H1 (cell line): ENCODE data around the gene MCL1. TPM values are rescaled to one million over a fixed set of nuclear protein-coding genes. Genes with fewer than 3 reads are reported as not detected.

Source experiments
- CTCF ChIA-PET: fragments of 300-600 bp; sonication (Branson Sonifier 250); formaldehyde crosslinking; loops from one replicate; lab custom pipeline; 2021; ENCODE audit not compliant: partially characterized antibody; lab: Charles Lee
- POLR2A ChIA-PET: fragments of 300-600 bp; sonication (Branson Sonifier 250); formaldehyde crosslinking; loops from one replicate; lab custom pipeline; 2021; ENCODE audit warnings: inconsistent platforms; ENCODE audit not compliant: partially characterized antibody; lab: Charles Lee
- DNase-seq, 2 experiments: peaks; one replicate each; pipeline versions ENCODE4 v3.0.0 to v3.0.0-alpha.2; 2010 to 2022; ENCODE audit warnings: low spot score in 2 of 2, low read depth in 1 of 2, mixed read lengths in 1 of 2
- FAIRE-seq: peaks from 2 replicates; lab custom pipeline; 2011; peaks lifted over from hg19 to GRCh38; lab: Jason Lieb, UNC
- H2AFZ ChIP-seq: 2 replicates; pipeline ENCODE4 v1.8.1; 2012; ENCODE audit warnings: low read length, inconsistent platforms
- H2AK5ac ChIP-seq: 2 replicates; pipeline ENCODE4 v1.6.1; 2013; ENCODE audit warnings: low read depth, low read length
- H2BK120ac ChIP-seq: replicated peaks from 2 replicates; pipeline ENCODE3; 2013; ENCODE audit warnings: low read depth, low read length, inconsistent platforms
- H2BK12ac ChIP-seq: 2 replicates; pipeline ENCODE4 v1.6.1; 2013; ENCODE audit warnings: low read depth, low read length
- H2BK15ac ChIP-seq: 2 replicates; pipeline ENCODE4 v1.6.1; 2013; ENCODE audit warnings: low read length
- H2BK20ac ChIP-seq: 2 replicates; pipeline ENCODE4 v1.6.1; 2013; ENCODE audit warnings: low read length
- H2BK5ac ChIP-seq: 2 replicates; pipeline ENCODE4 v1.6.1; 2013; ENCODE audit warnings: low read depth, low read length
- H3K14ac ChIP-seq: 2 replicates; pipeline ENCODE4 v1.6.1; 2013; ENCODE audit warnings: inconsistent platforms; ENCODE audit not compliant: insufficient read length
- H3K18ac ChIP-seq: 2 replicates; pipeline ENCODE4 v1.6.1; 2013; ENCODE audit warnings: low read length; ENCODE audit errors: extremely low read depth
- H3K23ac ChIP-seq: 2 replicates; pipeline ENCODE4 v1.6.1; 2013; ENCODE audit warnings: inconsistent platforms; ENCODE audit not compliant: insufficient read length
- H3K23me2 ChIP-seq: 2 replicates; pipeline ENCODE4 v1.6.1; 2013; ENCODE audit warnings: low read depth, low read length
- H3K27ac ChIP-seq: 2 replicates; pipeline ENCODE4 v1.6.1; 2011; ENCODE audit warnings: low read depth, low read length, inconsistent platforms
- H3K27me3 ChIP-seq, 4 experiments: replicated peaks in 1 of 4; 1 replicate in 1 of 4; 2 replicates in 3 of 4; pipeline versions ENCODE4 v1.6.1 to v1.8.1; 2011 to 2013; ENCODE audit warnings: low read length in 3 of 4, mild to moderate bottlenecking in 3 of 4, inconsistent platforms in 2 of 4, mixed read lengths in 2 of 4, moderate library complexity in 1 of 4; ENCODE audit not compliant: control insufficient read depth in 3 of 4, insufficient read depth in 3 of 4; ENCODE audit errors: extremely low read depth in 1 of 4
- H3K36me3 ChIP-seq, 4 experiments: 2 replicates each; pipeline versions ENCODE4 v1.6.1 to v1.8.1; 2011 to 2013; ENCODE audit warnings: mild to moderate bottlenecking in 4 of 4, low read length in 3 of 4, moderate library complexity in 2 of 4, control low read depth in 1 of 4, inconsistent platforms in 1 of 4; ENCODE audit not compliant: insufficient read depth in 4 of 4, control insufficient read depth in 2 of 4
- H3K4ac ChIP-seq: replicated peaks from 2 replicates; pipeline ENCODE3; 2013; ENCODE audit warnings: low read length, low read depth, mixed read lengths, inconsistent platforms; ENCODE audit not compliant: insufficient read length
- H3K4me1 ChIP-seq, 4 experiments: replicated peaks in 1 of 4; 1 replicate in 1 of 4; 2 replicates in 3 of 4; pipeline versions ENCODE4 v1.6.1 to v1.8.1; 2011 to 2013; ENCODE audit warnings: low read length in 3 of 4, inconsistent platforms in 2 of 4, mixed read lengths in 1 of 4; ENCODE audit not compliant: insufficient read depth in 4 of 4, control insufficient read depth in 3 of 4
- H3K4me2 ChIP-seq, 2 experiments: 2 replicates each; pipeline versions ENCODE4 v1.6.1 to v1.8.1; 2011 to 2013; ENCODE audit warnings: low read depth in 2 of 2, low read length in 2 of 2, control low read depth in 1 of 2, inconsistent platforms in 1 of 2, mild to moderate bottlenecking in 1 of 2; ENCODE audit not compliant: insufficient read depth in 1 of 2
- H3K4me3 ChIP-seq, 4 experiments: fragments of 200-600, 300-600 bp in 1 of 4; sonication (generic), shearing (Covaris generic), sonication (Bioruptor Twin) in 1 of 4; 2 replicates each; pipeline versions ENCODE4 v1.5.1 to v1.8.1; 2011 to 2016; ENCODE audit warnings: low read length in 4 of 4, low read depth in 3 of 4, control low read depth in 2 of 4, inconsistent platforms in 2 of 4, mild to moderate bottlenecking in 2 of 4, mixed read lengths in 1 of 4, moderate library complexity in 1 of 4; ENCODE audit not compliant: insufficient read depth in 2 of 4; ENCODE audit errors: extremely low read depth in 1 of 4
- H3K56ac ChIP-seq: replicated peaks from 2 replicates; pipeline ENCODE3; 2013; ENCODE audit warnings: low read depth, mild to moderate bottlenecking, mixed read lengths, low read length, inconsistent platforms; ENCODE audit not compliant: insufficient read length
- H3K79me1 ChIP-seq: 2 replicates; pipeline ENCODE4 v1.6.1; 2013; ENCODE audit warnings: low read depth, low read length, control low read depth
- H3K79me2 ChIP-seq, 2 experiments: 2 replicates each; pipeline versions ENCODE4 v1.6.1 to v1.8.1; 2012 to 2013; ENCODE audit warnings: low read length in 2 of 2, mild to moderate bottlenecking in 2 of 2, inconsistent platforms in 1 of 2; ENCODE audit not compliant: insufficient read depth in 2 of 2, control insufficient read depth in 1 of 2
- H3K9ac ChIP-seq, 4 experiments: replicated peaks in 1 of 4; 1 replicate in 1 of 4; 2 replicates in 3 of 4; pipeline versions ENCODE4 v1.6.1 to v1.8.1; 2011 to 2013; ENCODE audit warnings: low read depth in 3 of 4, low read length in 3 of 4, control low read depth in 2 of 4, mild to moderate bottlenecking in 2 of 4, moderate library complexity in 2 of 4, inconsistent platforms in 1 of 4; ENCODE audit errors: extremely low read depth in 1 of 4
- H3K9me3 ChIP-seq, 2 experiments: 2 replicates each; pipeline versions ENCODE4 v1.6.1 to v1.8.1; 2012 to 2013; ENCODE audit warnings: mild to moderate bottlenecking in 2 of 2, moderate library complexity in 2 of 2, control low read depth in 1 of 2, inconsistent platforms in 1 of 2, low read depth in 1 of 2, low read length in 1 of 2, mixed read lengths in 1 of 2; ENCODE audit not compliant: insufficient read depth in 2 of 2
- H4K20me1 ChIP-seq, 2 experiments: replicated peaks in 1 of 2; 2 replicates each; pipeline versions ENCODE3 to v1.8.1; 2011 to 2013; ENCODE audit warnings: inconsistent platforms in 2 of 2, low read length in 2 of 2, mild to moderate bottlenecking in 1 of 2; ENCODE audit not compliant: insufficient read depth in 2 of 2, control insufficient read depth in 1 of 2
- H4K5ac ChIP-seq: 2 replicates; pipeline ENCODE4 v1.6.1; 2013; ENCODE audit warnings: low read length, low read depth, mixed read lengths, inconsistent platforms; ENCODE audit not compliant: insufficient read length
- H4K8ac ChIP-seq: 2 replicates; pipeline ENCODE4 v1.8.0; 2013; ENCODE audit warnings: mild to moderate bottlenecking, moderate library complexity, low read length, inconsistent platforms; ENCODE audit not compliant: insufficient read depth; ENCODE audit errors: extremely low read depth
- H4K91ac ChIP-seq: replicated peaks from 2 replicates; pipeline ENCODE3; 2013; ENCODE audit warnings: low read length, mixed read lengths, inconsistent platforms; ENCODE audit not compliant: insufficient read length
- ATF3 ChIP-seq: IDR thresholded peaks from 2 replicates; pipeline ENCODE4 v1.6.1; 2011; ENCODE audit warnings: low read depth, mild to moderate bottlenecking, low read length; ENCODE audit not compliant: insufficient read depth
- EZH2 ChIP-seq: fragments of 200-600 bp; sonication (generic); IDR thresholded peaks from 2 replicates; pipeline ENCODE4 v1.7.1; 2012; ENCODE audit warnings: low read depth, mild to moderate bottlenecking, moderate library complexity, low read length, inconsistent platforms; ENCODE audit not compliant: severe bottlenecking
- JUN ChIP-seq: IDR thresholded peaks from 2 replicates; pipeline ENCODE4 v1.6.1; 2011; ENCODE audit warnings: low read depth, mild to moderate bottlenecking, improper control_type of control experiment, low read length
- NRF1 ChIP-seq: IDR thresholded peaks from 2 replicates; pipeline ENCODE4 v1.6.1; 2011; ENCODE audit warnings: mild to moderate bottlenecking, low read depth, low read length, improper control_type of control experiment
- RFX5 ChIP-seq: IDR thresholded peaks from 2 replicates; pipeline ENCODE4 v1.6.1; 2011; ENCODE audit warnings: low read depth, low read length, improper control_type of control experiment, borderline replicate concordance
- SAP30 ChIP-seq: fragments of 300-600 bp; sonication (generic); IDR thresholded peaks from 2 replicates; pipeline ENCODE4 v1.7.1; 2012; ENCODE audit warnings: low read length, moderate library complexity, mild to moderate bottlenecking, inconsistent platforms; ENCODE audit not compliant: insufficient read depth, insufficient replicate concordance
- SIN3A ChIP-seq, 2 experiments: IDR thresholded peaks in 1 of 2; conservative IDR thresholded peaks in 1 of 2; 2 replicates each; pipeline ENCODE4 v1.6.1; 2011 to 2012; ENCODE audit warnings: low read length in 2 of 2, improper control_type of control experiment in 1 of 2, low read depth in 1 of 2, mild to moderate bottlenecking in 1 of 2
- SP2 ChIP-seq: IDR thresholded peaks from 2 replicates; pipeline ENCODE4 v1.6.1; 2012; ENCODE audit warnings: mild to moderate bottlenecking, low read length, inconsistent platforms
- TCF12 ChIP-seq: IDR thresholded peaks from 2 replicates; pipeline ENCODE4 v1.6.1; 2011; ENCODE audit warnings: low read depth, mild to moderate bottlenecking, low read length
- WGBS, 2 experiments: shearing (Covaris generic) in 1 of 2; methylation state at CpG; one replicate each; pipeline versions ENCODE4 v1.1.6 to v1.1.7; 2013 to 2015; ENCODE audit warnings: low lambda C conversion rate in 2 of 2, mixed read lengths in 2 of 2, inconsistent platforms in 1 of 2, low coverage in 1 of 2, missing lambda C conversion rate in 1 of 2; ENCODE audit not compliant: insufficient replicate concordance in 2 of 2, insufficient coverage in 1 of 2, insufficient read length in 1 of 2; ENCODE audit errors: extremely low coverage in 1 of 2, missing lambda C conversion rate in 1 of 2; 5-methylcytosine and 5-hydroxymethylcytosine counted together
- polyA plus RNA-seq, 7 experiments: library from polyadenylated mRNA; depleted of rRNA in 3 of 7; stranded (reverse) in 5 of 7; unstranded in 2 of 7; fragments of >200 nt in 5 of 7; fragments of 200-250 nt in 2 of 7; gene quantifications; 1 replicate in 5 of 7; 2 replicates in 1 of 7; 4 replicates in 1 of 7; pipeline versions ENCODE4 v1.2.1 to v1.2.3, GENCODE V29; 2011 to 2013; ENCODE audit warnings: missing spikeins in 2 of 7, mixed read lengths in 2 of 7
- total RNA-seq: library from RNA; stranded (reverse); fragmentation: NEBNext Ultra II Directional; extraction: Animal tissue kit (Norgen Biotek cat#: 25700); gene quantifications from 2 replicates; pipeline ENCODE4 v1.2.1, GENCODE V29; 2021

MCL1 gene
- total and polyA plus RNA-seq, 2 of the 8 experiments (the other 6 are each of a cell fraction or from before 2014, with no cell fraction given): 61.1 to 218 TPM

- no peak overlapping the region for H3K56ac ChIP-seq
- no peaks in the 10 kb centered on the region for H3K36me3 ChIP-seq
- H3K23ac ChIP-seq: no peak overlapping the region
- H2BK5ac ChIP-seq: no peak overlapping the region
- no peak overlapping the region for H2AFZ ChIP-seq
- H4K20me1 ChIP-seq: peaks cover 1 to 2% of the 10 kb centered on the region in 2 experiments
- no peak overlapping the region for H3K18ac ChIP-seq
- H3K4me2 ChIP-seq: no peak overlapping the region
- H3K14ac ChIP-seq: no peak overlapping the region
- no peak overlapping the region for H3K4ac ChIP-seq
- no peak for DNase-seq
- H3K27ac ChIP-seq: no peak overlapping the region
- H2BK120ac ChIP-seq: no peak overlapping the region
- peaks cover 0 to 11% (median 1%) of the 10 kb centered on the region in 4 experiments; a peak in 3 of 7 replicates for H3K4me1 ChIP-seq
- CTCF ChIA-PET: interaction anchor here (4.0 to 6.3 kb wide), 2 partner anchors 9 to 14 kb away, joined by 26 to 65 read pairs; no protein-coding TSS in a partner anchor
- H2AK5ac ChIP-seq: no peak overlapping the region
- peaks cover 5% of the 10 kb centered on the region; the same call in 1 of the 2 replicates for H3K23me2 ChIP-seq
- TF ChIP-seq ATF3 (no peak), TCF12 (no peak), SIN3A (conservative IDR thresholded peaks at IDR 0.05 in 1 of 2, IDR thresholded peaks at IDR 0.05 in 1 of 2; ENCODE audit: low read depth in 1 of 2, low read length in 2 of 2) (no peak), EZH2 (no peak), JUN (no peak), NRF1 (no peak), SP2 (no peak), SAP30 (no peak), RFX5 (no peak)
- no peaks in the 10 kb centered on the region for H3K79me1 ChIP-seq
- no peak overlapping the region for H4K5ac ChIP-seq
- H3K9me3 ChIP-seq: no peaks in the 10 kb centered on the region
- H3K79me2 ChIP-seq: no peaks in the 10 kb centered on the region
- no peak overlapping the region for H4K8ac ChIP-seq
- H4K91ac ChIP-seq: no peak overlapping the region
- H2BK20ac ChIP-seq: no peak overlapping the region
- no peak overlapping the region for H3K4me3 ChIP-seq
- POLR2A ChIA-PET: interaction anchor here (0.7 to 26.4 kb wide), 3 partner anchors 31 to 49 kb away, joined by 3 to 1013 read pairs (median 4); partner anchors contain the start of gene MCL1
- 89% methylated on average over 16 of the region's 16 CpGs; no CpG with 5 or more reads in 1 of the 2 experiments for WGBS, 2 experiments
- H3K9ac ChIP-seq: no peak overlapping the region
- peaks cover 0 to 19% (median 10%) of the 10 kb centered on the region in 4 experiments; a peak in 5 of 7 replicates for H3K27me3 ChIP-seq
- no peak for FAIRE-seq
- H2BK12ac ChIP-seq: no peak overlapping the region
- H2BK15ac ChIP-seq: no peak overlapping the region
These were observed 33.0 kb downstream of the MCL1 start for GRCh38 chr1:150546294-150546937.
